HG03469 (cell line): ENCODE data around the gene PAEP.

Experiments used
- ATAC-seq: cut with Tn5 transposase; IDR thresholded peaks from one replicate; pipeline ENCODE4 v1.9.1; 2021; ENCODE audit warnings: mild to moderate bottlenecking, moderate library complexity, moderate number of reproducible peaks; ENCODE audit not compliant: unreplicated experiment

Gene PAEP

GRCh38 chr9:135574331-135574730 lies 12.8 kb downstream of the PAEP start:
- no peak for ATAC-seq

GRCh38 chr9:135574943-135575342 lies 13.4 kb downstream of the PAEP start:
- no peak for ATAC-seq

DNA sequence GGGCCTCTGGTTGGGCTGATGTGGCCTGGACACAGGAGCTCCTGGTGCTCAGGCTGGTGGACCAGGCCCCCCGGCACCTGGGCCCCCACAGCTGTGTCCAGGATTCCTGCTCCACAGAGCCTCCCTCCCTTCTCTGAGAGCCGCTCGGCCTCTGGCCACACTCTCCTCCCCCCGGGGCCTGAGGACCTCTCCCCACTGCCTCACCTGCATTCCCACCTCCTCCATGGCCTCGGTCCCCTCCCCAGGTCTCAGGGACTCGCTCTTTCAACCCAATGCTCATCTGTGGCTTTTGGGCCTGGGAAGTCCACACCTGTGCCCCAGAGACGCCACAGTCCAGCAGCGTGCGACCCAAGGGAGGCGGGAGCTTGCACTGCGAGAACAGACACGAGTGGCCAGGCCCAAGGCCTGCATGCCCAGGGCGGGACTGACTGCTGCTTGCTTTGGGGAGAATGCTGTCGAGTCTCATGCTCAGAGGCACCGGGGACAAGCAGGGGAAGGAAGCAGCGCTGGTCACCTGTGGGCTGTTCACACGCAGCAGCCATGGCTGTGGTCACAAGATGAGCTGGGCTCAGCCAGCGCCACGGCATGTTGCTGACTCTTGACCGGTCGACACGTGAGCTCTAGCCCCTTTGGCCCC lies 14.6 kb downstream of the PAEP start:
- no peak for ATAC-seq

DNA sequence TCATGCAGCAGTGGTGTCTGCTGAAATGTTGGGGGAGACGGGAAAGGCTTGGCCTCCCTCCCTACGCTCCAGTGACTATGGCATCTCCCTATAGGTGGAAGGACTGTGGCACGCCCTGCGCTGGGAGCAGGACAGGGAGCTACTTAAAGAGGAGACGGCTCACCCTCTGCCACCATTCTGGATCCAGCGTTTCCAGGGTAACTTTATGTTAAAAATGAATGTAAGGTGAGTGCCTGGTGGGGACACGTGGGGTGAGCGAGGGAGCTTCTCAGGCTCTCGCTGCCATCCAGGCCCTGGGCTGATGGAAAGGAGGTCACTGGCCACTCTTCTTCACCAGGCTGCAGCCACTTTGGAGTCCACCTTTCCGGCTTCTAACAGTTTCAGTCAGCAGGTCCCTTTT lies 15.7 kb downstream of the PAEP start:
- no peak for ATAC-seq

DNA sequence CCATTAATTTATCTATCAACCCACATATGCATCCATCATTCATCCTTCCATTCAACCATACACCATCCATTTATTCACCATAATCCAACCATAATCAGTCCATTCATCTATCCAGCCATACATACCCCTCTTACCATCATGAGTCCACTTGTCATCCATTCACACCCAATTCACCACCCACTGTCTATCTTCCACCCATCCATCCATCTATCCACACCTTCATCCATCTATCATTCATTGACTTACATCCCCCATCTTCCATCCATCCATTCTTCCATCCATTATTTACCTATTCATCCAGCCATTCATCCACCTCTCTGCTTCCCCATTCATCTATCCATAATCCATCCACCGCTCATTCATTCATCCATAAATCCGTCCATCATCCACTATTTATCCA lies 17.8 kb downstream of the PAEP start:
- ATAC-seq = no peak

GRCh38 chr9:135579889-135580660 lies 18.5 kb downstream of the PAEP start:
- no peak for ATAC-seq

- ATAC-seq = no peak
These were observed 19.3 kb downstream of the PAEP start for GRCh38 chr9:135580664-135581380.

DNA sequence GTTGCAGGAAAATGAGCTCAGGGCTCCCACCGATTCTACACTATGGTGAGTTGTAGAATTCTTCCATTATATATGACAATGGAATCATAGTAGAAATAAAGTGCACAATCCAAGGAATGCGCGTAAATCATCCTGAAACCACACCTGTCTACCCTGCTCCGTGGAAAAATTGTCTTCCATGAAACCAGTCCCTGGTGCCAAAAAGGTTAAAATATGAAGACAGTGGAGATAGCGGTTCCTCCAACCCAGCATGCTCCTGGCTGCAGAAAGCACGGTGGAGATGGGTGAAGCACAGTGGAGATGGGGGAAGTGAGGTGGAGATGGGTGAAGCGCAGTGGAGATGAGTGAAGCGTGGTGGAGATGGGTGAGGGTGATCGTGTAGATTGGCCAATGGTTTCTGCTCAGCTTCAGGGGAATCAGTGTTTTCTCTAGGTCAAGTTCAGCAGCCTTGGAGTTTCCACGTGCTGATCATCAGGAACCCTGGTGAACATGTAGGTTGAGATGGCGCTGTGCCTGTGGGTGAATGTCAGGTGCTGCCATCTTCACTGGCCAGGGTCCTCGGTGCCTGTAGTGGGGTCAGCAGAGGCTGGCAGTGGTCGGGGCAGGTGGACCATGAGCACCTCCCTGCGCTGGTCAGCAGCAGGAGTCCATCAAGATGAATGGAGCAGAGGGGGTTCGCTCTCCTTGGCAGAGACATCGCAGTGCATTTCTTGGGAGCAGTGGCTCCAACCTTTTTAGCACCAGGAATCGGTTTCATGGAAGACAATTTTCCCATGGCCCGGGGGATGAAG lies 20.3 kb downstream of the PAEP start:
- no peak for ATAC-seq

DNA sequence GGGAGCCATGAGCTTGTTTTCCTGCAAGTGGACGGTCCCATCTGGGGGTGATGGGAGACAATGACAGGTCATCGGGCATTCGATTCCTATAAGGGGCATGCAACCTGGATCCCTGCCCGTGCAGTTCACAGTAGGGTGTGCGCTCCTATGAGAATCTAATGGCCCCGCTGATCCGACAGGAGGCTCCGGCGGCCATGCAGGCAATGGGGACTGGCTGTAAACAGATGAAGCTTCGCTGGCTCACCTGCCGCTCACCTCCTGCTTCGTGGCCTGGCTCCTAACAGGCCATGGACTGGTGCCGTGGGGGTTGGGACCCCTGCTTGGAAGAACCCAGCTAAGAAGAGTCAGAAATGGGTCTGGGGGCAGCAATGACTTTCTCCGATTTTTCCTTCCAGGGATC lies 21.0 kb downstream of the PAEP start:
- no peak for ATAC-seq

DNA sequence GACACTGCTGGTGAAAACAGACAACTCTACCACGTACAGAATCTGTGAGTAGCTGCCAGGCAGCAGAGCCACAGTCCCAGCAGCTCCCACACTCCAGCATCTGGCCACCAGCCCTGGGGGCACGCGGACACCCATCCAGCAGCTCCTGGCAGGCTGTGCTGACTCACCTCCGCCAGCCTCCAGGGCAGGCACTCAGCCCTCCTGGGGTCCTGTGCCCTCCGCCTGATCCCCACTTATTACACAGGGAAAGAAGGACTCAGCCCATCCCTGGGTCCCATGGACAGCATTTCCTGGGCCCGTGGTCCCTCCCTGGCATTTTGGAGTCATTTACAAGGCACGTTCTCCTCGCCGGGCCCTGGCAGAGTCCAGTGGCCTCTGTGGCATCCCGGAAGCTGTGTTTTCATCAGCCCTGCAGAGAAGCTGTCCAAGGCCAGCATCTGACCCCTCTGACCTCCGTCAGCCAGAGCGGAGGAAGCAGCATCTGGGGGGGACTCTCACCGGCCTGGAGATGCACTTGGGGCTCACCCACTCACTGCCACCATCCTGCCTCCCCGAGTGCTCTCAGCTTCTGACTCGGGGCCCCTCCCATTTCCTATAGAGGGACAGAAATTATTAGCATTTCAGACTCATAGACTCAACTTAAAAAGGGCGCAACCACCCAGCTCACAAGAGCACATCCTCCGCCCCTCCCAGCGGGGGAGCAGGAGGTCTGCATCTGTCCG lies 21.6 kb downstream of the PAEP start:
- no peak for ATAC-seq

DNA sequence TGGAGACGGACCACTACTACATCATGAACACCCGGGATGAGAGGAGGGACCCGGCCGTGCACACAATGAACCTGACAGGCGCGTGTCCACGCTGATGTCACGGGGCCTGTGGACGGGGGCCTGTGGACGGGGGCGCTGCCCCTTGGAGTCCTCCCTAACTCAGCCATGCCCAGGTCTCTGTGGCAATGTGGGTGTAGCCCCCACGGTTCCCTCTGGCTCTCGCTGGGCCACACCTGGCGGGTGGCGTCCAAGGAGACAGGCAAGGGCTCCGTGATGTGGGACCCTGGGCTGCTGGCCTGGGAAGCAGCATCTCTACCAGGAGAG lies 22.1 kb downstream of the PAEP start:
- ATAC-seq = no peak

GRCh38 chr9:135584371-135584770 lies 22.8 kb downstream of the PAEP start:
- no peak for ATAC-seq

DNA sequence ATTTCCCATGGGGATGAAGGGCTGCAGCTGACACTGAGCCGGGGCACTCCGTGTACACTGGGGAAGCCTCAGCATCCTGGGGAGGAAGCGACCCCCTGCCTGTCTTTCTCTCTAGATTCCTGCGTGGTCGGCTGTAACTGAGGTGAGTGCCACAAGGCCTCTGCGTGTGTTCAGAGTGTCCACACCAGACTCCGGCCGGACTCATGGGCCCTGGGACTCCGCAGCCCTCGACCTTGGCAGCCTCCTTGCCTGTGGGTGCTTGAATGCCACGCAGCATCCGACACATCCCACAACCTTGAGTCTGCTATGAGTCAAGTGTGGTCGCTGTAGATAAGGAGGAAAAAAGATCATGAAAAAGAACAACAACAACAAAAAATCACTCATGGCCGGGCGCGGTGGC lies 23.4 kb downstream of the PAEP start:
- no peak for ATAC-seq

GRCh38 chr9:135586601-135587109 lies 25.1 kb downstream of the PAEP start:
- no peak for ATAC-seq

GRCh38 chr9:135587658-135588057 lies 26.1 kb downstream of the PAEP start:
- ATAC-seq = no peak

GRCh38 chr9:135588371-135588770 lies 26.8 kb downstream of the PAEP start:
- no peak for ATAC-seq

GRCh38 chr9:135588886-135589595 lies 27.5 kb downstream of the PAEP start:
- no peak for ATAC-seq

GRCh38 chr9:135589596-135590485 lies 28.3 kb downstream of the PAEP start:
- no peak for ATAC-seq
